Cortex of kidney (tissue), 1 donor: ENCODE measurements around the gene AK3.
"Not testable (repeated sequence)": the region's sequence is repeated elsewhere in the genome, so short reads cannot be mapped to it uniquely, and the experiment has no call there.

Experiments
- DNase-seq: peaks from one replicate; lab custom pipeline; 2025; lab: John Stamatoyannopoulos, UW

The AK3 gene

DNA sequence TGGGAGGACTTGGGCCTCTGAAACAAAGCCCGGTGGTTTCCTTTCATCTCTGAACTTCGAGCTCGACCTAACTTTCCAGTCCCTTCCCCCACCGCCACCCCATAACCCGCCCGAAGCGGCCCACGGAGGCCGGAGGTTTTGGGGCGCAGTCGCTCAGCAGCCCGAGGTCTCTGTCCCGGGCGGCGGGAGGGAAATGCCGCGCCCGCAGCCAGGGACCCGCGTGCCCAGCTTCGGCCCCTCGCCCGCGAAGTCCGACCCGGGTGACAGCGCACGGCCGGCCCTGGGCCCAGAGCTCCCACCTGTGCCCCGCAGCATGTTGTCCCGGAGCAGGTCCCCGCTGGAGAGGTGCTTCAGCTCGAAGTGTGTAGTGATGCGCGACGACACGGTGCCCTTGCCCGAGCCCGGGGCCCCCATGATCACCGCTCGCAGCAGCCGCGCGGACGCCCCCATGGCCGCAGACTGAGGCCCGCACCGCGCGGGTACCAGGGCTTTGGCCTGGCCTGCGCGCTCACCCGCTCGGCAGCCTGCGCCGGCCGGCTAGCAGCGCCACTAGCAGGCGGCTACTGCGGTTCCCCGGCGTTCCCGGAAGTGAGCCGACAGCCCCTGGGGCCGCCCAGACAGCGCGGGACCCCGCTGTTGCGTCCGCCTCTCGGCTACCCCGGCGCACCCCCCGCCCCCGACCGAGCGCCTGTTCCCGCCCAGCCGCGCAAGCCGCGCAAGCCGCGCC lies at the start of gene AK3:
Gene AK3 (minus strand): TSS at position 565 of the 727 bp plus-strand sequence. CDS start 115 bp downstream, at position 450.
- peak; percentile 56 for DNase-seq

- no peak for DNase-seq
Observed at GRCh38 chr9:4788703-4789102, 47.7 kb upstream of the AK3 start.

DNA sequence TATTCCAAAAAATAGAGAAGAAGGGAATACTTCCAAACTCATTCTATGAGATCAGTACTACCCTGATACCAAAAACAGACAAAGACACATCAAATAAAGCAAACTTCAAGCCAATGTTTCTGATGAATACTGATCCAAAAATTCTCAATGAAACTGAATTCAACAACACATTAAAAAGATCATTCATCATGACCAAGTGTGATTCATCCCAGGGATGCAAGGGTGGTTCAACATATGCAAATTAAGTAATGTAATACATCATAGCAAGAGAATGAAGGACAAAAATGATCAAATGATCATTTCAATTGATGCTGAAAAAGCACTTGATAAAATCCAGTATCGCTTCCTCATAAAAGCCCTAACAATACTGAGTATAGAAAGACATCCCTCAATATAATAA lies 46.9 kb upstream of the AK3 start:
- no peak for DNase-seq

- DNase-seq: no peak
Observed at GRCh38 chr9:4786599-4786998, 45.6 kb upstream of the AK3 start.

DNA sequence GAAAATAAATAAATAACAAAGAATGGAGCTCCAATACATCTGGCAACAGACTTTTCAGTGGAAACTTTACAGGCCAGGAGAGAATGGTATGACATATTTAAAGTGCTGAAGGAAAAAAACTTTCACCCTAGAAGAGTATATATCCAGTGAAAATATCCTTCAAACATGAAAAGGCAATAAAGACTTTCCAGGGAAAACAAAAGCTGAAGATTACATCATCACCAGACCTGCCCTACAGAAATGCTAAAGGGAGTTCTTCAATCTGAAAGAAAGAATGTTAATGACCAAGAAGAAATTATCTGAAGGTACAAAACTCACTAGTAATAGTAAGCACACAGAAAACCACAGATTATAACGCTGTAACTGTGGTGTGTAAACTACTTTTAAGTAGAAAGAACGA lies 43.4 kb upstream of the AK3 start:
- DNase-seq: no peak

DNA sequence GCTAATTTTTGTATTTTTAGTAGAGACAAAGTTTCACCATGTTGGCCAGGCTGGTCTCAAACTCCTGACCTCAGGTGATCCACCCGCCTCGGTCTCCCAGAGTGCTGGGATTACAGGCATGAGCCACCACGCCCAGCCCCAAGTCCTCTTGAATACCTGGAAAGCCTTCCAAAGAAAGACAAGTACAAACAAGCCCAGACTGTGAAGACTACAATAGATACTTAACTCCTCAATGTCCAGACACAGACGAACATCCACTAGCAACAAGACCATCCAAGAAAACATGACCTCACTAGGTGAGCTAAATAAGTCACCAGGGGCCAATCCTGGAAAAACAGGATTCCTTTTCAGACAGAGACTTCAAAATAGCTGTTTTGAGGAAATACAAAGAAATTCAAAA lies 42.2 kb upstream of the AK3 start:
- not testable (repeated sequence) for DNase-seq

GRCh38 chr9:4781408-4781807 lies 40.4 kb upstream of the AK3 start:
- DNase-seq: no peak

DNA sequence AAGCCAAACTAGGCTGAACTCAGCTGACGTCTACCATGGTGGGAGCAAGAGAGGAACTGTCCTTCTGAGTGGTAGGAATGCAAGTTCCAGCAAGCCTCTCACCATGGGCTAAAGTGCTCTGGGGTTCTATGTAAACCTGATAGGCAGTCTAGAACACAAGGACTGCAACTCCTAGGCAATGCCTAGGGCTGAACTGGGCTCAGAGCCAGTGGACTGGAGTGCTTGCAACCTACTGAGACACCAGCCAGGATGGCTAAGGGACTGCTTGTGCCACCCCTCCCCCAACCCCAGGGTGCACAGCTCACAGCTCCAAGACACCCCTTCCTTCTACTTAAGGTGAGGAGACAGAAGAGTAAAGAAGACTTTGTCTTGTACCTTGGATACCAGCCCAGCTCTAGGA lies 39.6 kb upstream of the AK3 start:
- DNase-seq: no peak

DNA sequence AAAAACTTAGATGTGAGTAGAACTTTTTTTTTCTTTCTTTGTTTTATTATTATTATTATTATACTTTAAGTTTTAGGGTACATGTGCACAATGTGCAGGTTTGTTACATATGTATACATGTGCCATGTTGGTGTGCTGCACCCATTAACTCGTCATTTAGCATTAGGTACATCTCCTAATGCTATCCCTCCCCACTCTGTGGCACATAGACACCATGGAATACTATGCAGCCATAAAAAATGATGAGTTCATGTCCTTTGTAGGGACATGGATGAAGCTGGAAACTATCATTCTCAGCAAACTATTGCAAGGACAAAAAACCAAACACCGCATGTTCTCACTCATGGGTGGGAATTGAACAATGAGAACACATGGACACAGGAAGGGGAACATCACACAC lies 34.0 kb upstream of the AK3 start:
- DNase-seq: not testable (repeated sequence)

- no peak for DNase-seq
Observed at GRCh38 chr9:4774209-4774608, 33.2 kb upstream of the AK3 start.

DNA sequence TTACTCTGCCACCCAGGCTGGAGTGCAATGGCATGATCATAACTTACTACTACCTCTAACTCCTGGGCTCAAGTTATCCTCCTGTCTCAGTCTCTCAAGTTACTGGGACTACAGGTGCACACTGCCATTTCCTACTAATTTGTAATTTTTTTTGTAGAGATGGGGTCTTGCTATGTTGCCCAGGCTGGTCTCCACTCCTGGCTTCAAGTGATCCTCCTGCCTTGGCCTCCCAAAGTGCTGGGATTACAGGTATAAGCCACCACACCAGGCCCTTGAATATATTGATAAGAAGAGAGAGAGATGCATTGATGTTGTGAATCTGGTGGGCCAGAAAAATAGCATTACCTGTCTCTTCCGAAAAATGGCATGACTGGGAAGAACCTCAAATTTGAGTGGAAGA lies 30.8 kb upstream of the AK3 start:
- DNase-seq: no peak

DNA sequence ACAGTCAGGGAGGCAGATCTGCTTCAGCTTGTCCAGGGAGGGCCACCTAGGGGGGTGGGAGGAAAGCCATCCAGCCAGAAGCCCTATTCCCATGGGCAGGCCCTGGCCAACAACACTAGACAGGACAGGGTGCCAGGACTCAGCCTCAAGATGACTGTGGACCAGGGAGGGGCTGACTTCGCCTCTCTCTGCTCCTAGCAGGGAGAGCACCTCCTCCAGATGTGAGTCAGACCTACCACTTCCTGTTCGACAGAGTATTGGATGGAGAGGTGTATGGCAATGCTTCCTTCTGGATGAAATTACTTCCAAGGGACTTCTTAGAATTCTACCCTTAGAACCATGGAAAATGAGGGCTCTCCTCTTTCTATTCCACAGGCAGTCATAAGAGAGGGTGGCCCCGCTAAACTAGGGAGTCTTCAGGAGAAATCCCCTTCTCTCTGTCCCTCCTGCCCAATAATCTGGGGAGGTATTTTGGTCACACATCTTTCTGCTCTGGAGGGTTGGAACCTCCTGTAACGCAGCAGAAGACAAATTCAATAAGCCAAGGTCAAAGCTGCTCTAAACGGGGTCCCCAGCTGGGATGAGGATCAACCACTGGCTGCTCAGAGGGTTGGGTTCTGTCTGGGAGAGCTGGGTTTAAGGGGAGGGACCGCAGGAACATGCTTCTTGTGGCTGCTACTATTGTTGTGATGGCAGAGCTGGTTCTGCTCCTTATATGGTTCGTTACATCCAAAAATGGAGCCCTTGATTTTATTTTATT lies 28.5 kb upstream of the AK3 start:
- no peak for DNase-seq

DNA sequence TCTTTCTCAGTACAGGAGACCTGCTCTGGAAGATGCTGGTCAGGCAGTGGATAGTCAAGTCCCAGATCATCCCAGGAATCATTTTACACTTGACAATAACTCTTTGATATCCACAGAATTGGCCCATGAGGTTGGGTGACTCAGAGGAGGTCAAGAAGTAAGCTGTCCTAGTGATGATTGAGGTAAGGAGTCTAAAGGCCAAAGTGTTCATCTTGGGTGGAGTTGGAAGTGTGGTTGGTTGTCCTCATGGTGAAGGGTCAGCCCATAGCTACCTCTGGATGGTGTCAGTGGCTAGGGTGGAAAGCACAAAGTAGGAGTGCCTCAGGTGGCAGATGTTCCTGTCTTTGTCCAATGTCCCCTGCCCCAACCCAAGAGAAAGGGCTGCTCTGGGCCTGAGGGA lies 27.7 kb upstream of the AK3 start:
- no peak for DNase-seq

DNA sequence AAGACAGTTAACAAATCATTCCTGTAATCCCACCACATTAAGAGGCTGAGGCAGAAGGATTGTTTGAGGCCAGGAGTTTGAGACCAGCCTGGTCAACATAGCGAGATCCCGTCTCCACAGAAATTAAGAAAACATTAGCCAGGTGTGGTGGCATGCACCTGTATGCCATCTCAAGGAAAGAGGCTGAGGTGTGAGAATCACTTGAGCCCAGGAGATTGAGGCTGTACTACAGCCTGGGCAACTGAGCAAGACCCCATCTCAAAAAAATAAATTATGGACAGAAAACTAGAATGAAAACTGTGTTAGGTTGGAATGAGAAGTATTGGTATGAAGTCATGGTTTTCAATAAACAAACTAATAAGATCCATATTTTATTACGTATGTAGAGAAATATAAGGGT lies 23.0 kb upstream of the AK3 start:
- no peak for DNase-seq

- DNase-seq: no peak
Observed at GRCh38 chr9:4762886-4763541, 22.0 kb upstream of the AK3 start.

DNA sequence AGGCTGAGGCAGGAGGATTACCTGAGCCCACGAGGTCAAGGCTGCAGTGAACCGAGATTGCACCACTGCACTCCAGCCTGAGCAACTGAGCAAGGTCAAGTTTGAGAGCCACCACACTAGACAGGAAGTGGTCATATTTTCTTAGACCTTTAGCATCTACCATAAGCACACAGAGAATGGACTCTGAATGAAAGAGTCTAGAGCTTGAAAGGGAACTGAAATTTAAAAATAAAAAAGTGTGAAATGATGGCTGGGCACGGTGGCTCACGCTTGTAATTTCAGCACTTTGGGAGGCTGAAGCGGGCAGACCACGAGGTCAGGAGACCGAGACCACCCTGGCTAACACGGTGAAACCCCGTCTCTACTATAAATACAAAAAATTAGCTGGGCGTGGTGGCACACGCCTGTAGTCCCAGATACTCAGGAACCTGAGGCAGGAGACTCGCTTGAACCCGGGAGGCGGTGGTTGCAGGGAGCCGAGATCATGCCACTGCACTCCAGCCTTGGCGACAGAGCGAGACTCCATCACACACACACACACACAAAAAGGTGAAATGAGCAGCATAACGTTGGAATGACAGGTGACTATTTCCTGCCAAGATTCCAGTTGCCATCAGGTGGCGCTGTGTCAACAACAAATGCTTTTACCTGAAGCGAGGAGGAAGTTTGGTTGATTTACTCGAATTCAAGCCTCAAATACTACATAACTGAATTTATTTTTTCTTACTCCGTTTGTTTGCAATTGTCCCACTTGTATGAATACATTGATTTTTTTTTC lies 21.3 kb upstream of the AK3 start:
- DNase-seq: no peak

DNA sequence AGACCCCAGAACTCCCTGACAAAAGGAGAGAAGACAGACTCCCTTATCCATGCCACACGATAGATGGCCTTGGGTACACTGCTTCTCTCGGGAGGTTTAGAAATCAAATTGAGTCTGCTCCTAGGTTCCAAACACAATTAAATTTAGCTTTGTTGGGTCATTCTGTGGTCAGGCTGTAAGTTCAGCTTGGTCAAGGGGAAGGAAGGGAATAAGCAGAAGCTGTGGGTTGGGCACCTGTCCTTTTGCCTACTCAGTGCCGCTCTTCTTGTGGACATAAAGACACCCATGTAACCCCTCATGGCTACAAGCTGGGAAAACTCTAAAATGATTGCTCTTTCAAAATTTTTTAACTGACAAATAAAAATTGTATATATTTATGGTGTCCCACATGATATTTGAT lies 19.1 kb upstream of the AK3 start:
- DNase-seq: no peak

- no peak for DNase-seq
Observed at GRCh38 chr9:4756420-4756819, 15.4 kb upstream of the AK3 start.

DNA sequence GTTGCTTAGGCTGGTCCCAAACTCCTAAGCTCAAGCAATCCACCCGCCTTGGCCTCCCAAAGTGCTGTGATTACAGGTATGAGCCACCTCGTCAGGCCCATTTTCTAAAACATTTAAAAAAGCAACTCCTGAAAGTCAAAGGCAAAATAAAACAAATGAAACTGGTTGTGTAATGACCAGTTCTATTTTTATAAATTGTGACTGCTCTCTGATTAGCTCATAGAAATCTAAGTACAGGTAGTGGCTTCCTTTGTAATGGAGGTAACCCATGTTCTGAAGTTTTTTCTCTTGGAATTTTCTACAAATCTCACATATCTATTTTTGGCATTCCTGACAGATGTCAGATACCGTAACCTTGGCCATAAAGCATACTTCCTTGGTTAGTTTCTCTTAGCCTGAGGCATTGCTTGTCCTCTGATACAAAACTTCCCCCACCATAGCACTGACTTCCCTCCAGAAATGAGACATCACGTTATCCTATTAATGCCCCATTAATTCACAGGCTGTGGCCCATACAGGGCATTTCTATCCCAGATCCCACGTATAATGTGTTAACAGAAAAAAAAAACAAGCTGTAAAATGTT lies 14.1 kb upstream of the AK3 start:
- DNase-seq: no peak

GRCh38 chr9:4754530-4754929 lies 13.5 kb upstream of the AK3 start:
- DNase-seq: not testable (repeated sequence)

- no peak for DNase-seq
Observed at GRCh38 chr9:4750023-4750673, 9.1 kb upstream of the AK3 start.
